Endodermal cell (in vitro differentiated cells): ENCODE measurements around the gene FGFR4. TPM values are rescaled to one million over a fixed set of nuclear protein-coding genes. Genes with fewer than 3 reads are reported as not detected.

ENCODE experiments used
- DNase-seq: peaks from one replicate; pipeline ENCODE4 v3.0.0-alpha.2; 2017
- H3K27ac ChIP-seq: 2 replicates; pipeline ENCODE4 v1.5.1; 2013; ENCODE audit warnings: mild to moderate bottlenecking, low read depth, low read length, moderate library complexity
- H3K27me3 ChIP-seq: 2 replicates; pipeline ENCODE4 v1.6.1; 2013; ENCODE audit warnings: mild to moderate bottlenecking, low read length, moderate library complexity; ENCODE audit not compliant: insufficient read depth, control insufficient read depth, poor library complexity, severe bottlenecking
- H3K36me3 ChIP-seq: 2 replicates; pipeline ENCODE4 v1.7.0; 2013; ENCODE audit warnings: mild to moderate bottlenecking, low read length, moderate library complexity; ENCODE audit not compliant: control insufficient read depth, insufficient read depth
- H3K4me1 ChIP-seq: one replicate; pipeline ENCODE4 v1.7.0; 2013; ENCODE audit warnings: low read length; ENCODE audit not compliant: control insufficient read depth, insufficient read depth
- H3K4me3 ChIP-seq: 2 replicates; pipeline ENCODE4 v1.5.1; 2013; ENCODE audit warnings: mild to moderate bottlenecking, low read length, moderate library complexity
- H3K9ac ChIP-seq: 2 replicates; pipeline ENCODE4 v1.6.1; 2013; ENCODE audit warnings: mild to moderate bottlenecking, low read length, moderate library complexity; ENCODE audit not compliant: poor library complexity, severe bottlenecking; ENCODE audit errors: extremely low read depth
- H3K9me3 ChIP-seq: 2 replicates; pipeline ENCODE4 v1.6.1; 2013; ENCODE audit warnings: mild to moderate bottlenecking, low read length, moderate library complexity; ENCODE audit not compliant: control insufficient read depth
- H3K27ac Mint-ChIP-seq: 2 replicates; pipeline ENCODE4 v1.8.0; 2020; ENCODE audit warnings: mixed read lengths
- H3K27me3 Mint-ChIP-seq: 2 replicates; pipeline ENCODE4 v1.8.0; 2021; ENCODE audit warnings: mild to moderate bottlenecking, mixed read lengths; ENCODE audit not compliant: insufficient read depth
- H3K36me3 Mint-ChIP-seq: 2 replicates; pipeline ENCODE4 v1.8.0; 2020; ENCODE audit warnings: low read depth, mixed read lengths
- H3K4me1 Mint-ChIP-seq: 2 replicates; pipeline ENCODE4 v1.8.0; 2020; ENCODE audit warnings: mixed read lengths
- H3K4me3 Mint-ChIP-seq: 2 replicates; pipeline ENCODE4 v1.8.0; 2020; ENCODE audit warnings: mild to moderate bottlenecking, moderate library complexity, mixed read lengths
- H3K9me3 Mint-ChIP-seq: 2 replicates; pipeline ENCODE4 v1.8.0; 2020; ENCODE audit warnings: mild to moderate bottlenecking, mixed read lengths
- CTCF ChIP-seq: fragments of 200-600 bp; sonication (generic); conservative IDR thresholded peaks from 2 replicates; pipeline ENCODE4 v1.5.0; 2021; ENCODE audit warnings: antibody characterized with exemption, mild to moderate bottlenecking
- WGBS, 2 experiments: methylation state at CpG; one replicate each; pipeline versions ENCODE4 v1.1.5 to v1.1.7; 2013; ENCODE audit warnings: missing lambda C conversion rate in 2 of 2, mixed read lengths in 1 of 2; ENCODE audit not compliant: insufficient coverage in 1 of 2, insufficient read length in 1 of 2; 5-methylcytosine and 5-hydroxymethylcytosine counted together
- total RNA-seq, 2 donors: library from RNA; stranded (reverse); fragmentation: NEBNext Ultra II Directional in 1 of 2; extraction: Animal tissue kit (Norgen Biotek cat#: 25700) in 1 of 2; gene quantifications; 2 replicates in 1 of 2; 3 replicates in 1 of 2; pipeline ENCODE4 v1.2.1, GENCODE V29; 2021

Gene FGFR4
- total RNA-seq, 2 donors from 2014 or later = 123 to 131 TPM

GRCh38 chr5:177111720-177112394 is 25.1 kb downstream of the FGFR4 start:
- Histone ChIP-seq H3K27me3 (no peaks in the 10 kb centered on the region), H3K27ac (no peak overlapping the region), H3K9ac (no peak overlapping the region), H3K4me3 (no peak overlapping the region), H3K36me3 (no peaks in the 10 kb centered on the region), H3K4me1 (no peaks in the 10 kb centered on the region), H3K9me3 (no peaks in the 10 kb centered on the region)
- Mint-ChIP-seq H3K36me3 (no peaks in the 10 kb centered on the region), H3K27me3 (peaks cover 8% of the 10 kb centered on the region), H3K4me1 (peaks cover 14% of the 10 kb centered on the region), H3K27ac (no peak overlapping the region), H3K4me3 (no peak overlapping the region), H3K9me3 (peaks cover 1% of the 10 kb centered on the region)
- 41 to 46% methylated on average over 7 to 12 of the region's 12 CpGs for WGBS, 2 experiments
- peak; percentile 98 for DNase-seq
- peak; percentile 99 for TF ChIP-seq CTCF

- DNase-seq = no peak
- WGBS, 2 experiments = 59 to 78% methylated on average over 2 to 5 of the region's 5 CpGs
- Histone ChIP-seq H3K9me3 (no peaks in the 10 kb centered on the region), H3K36me3 (no peaks in the 10 kb centered on the region), H3K27me3 (no peaks in the 10 kb centered on the region), H3K4me3 (no peak overlapping the region), H3K9ac (no peak overlapping the region), H3K27ac (no peak overlapping the region), H3K4me1 (no peaks in the 10 kb centered on the region)
- no peak overlapping the region for H3K4me3 Mint-ChIP-seq
- H3K36me3 Mint-ChIP-seq = no peaks in the 10 kb centered on the region
- H3K9me3 Mint-ChIP-seq = peaks cover 4% of the 10 kb centered on the region
- no peak for TF ChIP-seq CTCF
- H3K27ac Mint-ChIP-seq = no peak overlapping the region
- H3K4me1 Mint-ChIP-seq = peaks cover 14% of the 10 kb centered on the region
- H3K27me3 Mint-ChIP-seq = peaks cover 9% of the 10 kb centered on the region
These were observed 26.0 kb downstream of the FGFR4 start for GRCh38 chr5:177112589-177113220.

GRCh38 chr5:177113566-177114424 is 27.1 kb downstream of the FGFR4 start:
- Mint-ChIP-seq H3K27me3 (peaks cover 9% of the 10 kb centered on the region), H3K9me3 (peaks cover 4% of the 10 kb centered on the region), H3K4me3 (no peak overlapping the region), H3K4me1 (peaks cover 14% of the 10 kb centered on the region), H3K27ac (no peak overlapping the region), H3K36me3 (no peaks in the 10 kb centered on the region)
- H3K27ac ChIP-seq = no peak overlapping the region
- H3K36me3 ChIP-seq = no peaks in the 10 kb centered on the region
- no peak overlapping the region for H3K9ac ChIP-seq
- no peak overlapping the region for H3K4me3 ChIP-seq
- H3K4me1 ChIP-seq = no peaks in the 10 kb centered on the region
- H3K9me3 ChIP-seq = no peaks in the 10 kb centered on the region
- H3K27me3 ChIP-seq = no peaks in the 10 kb centered on the region
- TF ChIP-seq CTCF = peak; percentile 98
- 0 to 20% methylated on average over 3 to 14 of the region's 14 CpGs for WGBS, 2 experiments
- DNase-seq = peak; percentile 94
